IMR-90 (cell line): ENCODE results near the gene ZNF335.

Source experiments
- NFE2L2 ChIP-seq: fragments of 150-350 bp; IDR thresholded peaks from 2 replicates; pipeline ENCODE4 v1.6.1; 2016; ENCODE audit warnings: low read depth, mild to moderate bottlenecking, low read length
- POLR2A ChIP-seq: IDR thresholded peaks from 2 replicates; pipeline ENCODE4 v1.6.1; 2012; ENCODE audit warnings: mild to moderate bottlenecking, low read depth, low read length
- RAD21 ChIP-seq: IDR thresholded peaks from 2 replicates; pipeline ENCODE4 v1.6.1; 2012; ENCODE audit warnings: low read length, improper control_type of control experiment
- RCOR1 ChIP-seq: IDR thresholded peaks from 2 replicates; pipeline ENCODE4 v1.6.1; 2012; ENCODE audit warnings: mild to moderate bottlenecking, low read length, improper control_type of control experiment; ENCODE audit not compliant: insufficient replicate concordance
- RFX5 ChIP-seq: IDR thresholded peaks from 2 replicates; pipeline ENCODE4 v1.8.0; 2012; ENCODE audit warnings: low read depth, mild to moderate bottlenecking, low read length, moderate library complexity
- SMC3 ChIP-seq: fragments of 150-350 bp; IDR thresholded peaks from 2 replicates; pipeline ENCODE4 v1.6.1; 2016; ENCODE audit warnings: low read depth, mild to moderate bottlenecking, antibody characterized with exemption, low read length, moderate library complexity
- TF ChIP-seq, protein P1 (sequence below): conservative IDR thresholded peaks from 2 replicates; pipeline ENCODE4 v1.5.1; 2012; ENCODE audit warnings: mild to moderate bottlenecking, low read depth, low read length, improper control_type of control experiment

DNA sequence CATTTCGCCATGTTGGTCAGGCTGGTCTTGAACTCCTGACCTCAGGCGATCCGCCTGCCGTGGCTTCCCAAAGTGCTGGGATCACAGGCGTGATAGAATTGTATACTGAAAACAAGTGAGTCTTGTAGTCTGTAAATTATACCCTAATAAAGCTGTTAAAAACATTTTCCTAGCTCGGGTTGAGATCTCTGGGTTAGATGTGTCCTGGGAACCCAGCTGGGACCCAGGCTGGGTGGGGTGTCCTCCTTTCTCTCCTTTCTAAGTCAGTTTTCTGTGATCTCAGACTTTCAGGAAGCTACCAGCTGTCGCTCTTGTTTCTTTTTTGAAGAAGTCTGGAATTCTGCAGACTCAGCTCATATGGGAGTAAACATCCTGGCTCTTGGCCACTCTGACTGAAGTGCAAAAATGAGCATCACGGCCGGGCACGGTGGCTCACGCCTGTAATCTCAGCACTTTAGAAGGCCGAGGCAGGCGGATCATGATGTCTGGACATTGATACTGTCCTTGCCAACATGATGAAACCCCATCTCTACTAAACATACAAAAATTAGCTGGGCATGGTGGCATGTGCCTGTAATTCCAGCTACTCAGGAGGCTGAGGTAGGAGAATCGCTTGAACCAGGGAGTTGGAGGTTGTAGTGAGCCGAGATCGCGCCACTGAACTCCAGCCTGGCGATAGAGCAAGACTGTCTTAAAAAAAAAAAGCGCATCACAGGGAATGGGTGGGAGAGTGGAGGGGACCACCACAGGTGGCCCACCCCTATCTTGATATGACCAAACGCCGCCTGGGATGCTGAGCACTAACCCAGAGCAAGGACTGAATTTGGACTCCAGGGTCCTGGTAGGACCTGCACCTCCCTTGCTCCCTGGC is 47.4 kb downstream of the ZNF335 start:
- TF ChIP-seq, protein P1, sequence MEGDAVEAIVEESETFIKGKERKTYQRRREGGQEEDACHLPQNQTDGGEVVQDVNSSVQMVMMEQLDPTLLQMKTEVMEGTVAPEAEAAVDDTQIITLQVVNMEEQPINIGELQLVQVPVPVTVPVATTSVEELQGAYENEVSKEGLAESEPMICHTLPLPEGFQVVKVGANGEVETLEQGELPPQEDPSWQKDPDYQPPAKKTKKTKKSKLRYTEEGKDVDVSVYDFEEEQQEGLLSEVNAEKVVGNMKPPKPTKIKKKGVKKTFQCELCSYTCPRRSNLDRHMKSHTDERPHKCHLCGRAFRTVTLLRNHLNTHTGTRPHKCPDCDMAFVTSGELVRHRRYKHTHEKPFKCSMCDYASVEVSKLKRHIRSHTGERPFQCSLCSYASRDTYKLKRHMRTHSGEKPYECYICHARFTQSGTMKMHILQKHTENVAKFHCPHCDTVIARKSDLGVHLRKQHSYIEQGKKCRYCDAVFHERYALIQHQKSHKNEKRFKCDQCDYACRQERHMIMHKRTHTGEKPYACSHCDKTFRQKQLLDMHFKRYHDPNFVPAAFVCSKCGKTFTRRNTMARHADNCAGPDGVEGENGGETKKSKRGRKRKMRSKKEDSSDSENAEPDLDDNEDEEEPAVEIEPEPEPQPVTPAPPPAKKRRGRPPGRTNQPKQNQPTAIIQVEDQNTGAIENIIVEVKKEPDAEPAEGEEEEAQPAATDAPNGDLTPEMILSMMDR: no peak
- TF ChIP-seq POLR2A: no peak
- TF ChIP-seq RCOR1: no peak
- no peak for TF ChIP-seq RAD21
- TF ChIP-seq SMC3: no peak
- no peak for TF ChIP-seq RFX5
- no peak for TF ChIP-seq NFE2L2
